Posterior vena cava (tissue), 2 donors: ENCODE data around the gene TIMP2. TPM values are rescaled to one million over a fixed set of nuclear protein-coding genes. Genes with fewer than 3 reads are reported as not detected.
"Not testable (repeated sequence)": the region's sequence is repeated elsewhere in the genome, so short reads cannot be mapped to it uniquely, and the experiment has no call there.

Source experiments
- DNase-seq: peaks from one replicate; pipeline ENCODE4 v3.0.0-alpha.2; 2020; ENCODE audit warnings: low spot score
- intact Hi-C, 2 donors: fragments of 100-400 bp; cut with DNase I; formaldehyde crosslinking; loops; one replicate each; pipeline versions ENCODE4 v1.14.1 to v1.14.2; 2022 to 2023
- total RNA-seq, 2 donors: library from RNA; stranded (reverse); fragmentation: NEBNext Ultra II Directional; extraction: Animal tissue kit (Norgen Biotek cat#: 25700); gene quantifications; one replicate each; pipeline ENCODE4 v1.2.1, GENCODE V29; 2021
- donor health status: DM: yes; HTN: yes; CAD: no.
- donor health status: DM: yes; HTN: yes; CAD: no.

Gene TIMP2
- total RNA-seq, 2 donors from 2014 or later = 484 to 701 TPM

GRCh38 chr17:78959803-78960202, 34.6 kb upstream of the TIMP2 start:
- DNase-seq = no peak
- intact Hi-C loops = no loop called here

DNA sequence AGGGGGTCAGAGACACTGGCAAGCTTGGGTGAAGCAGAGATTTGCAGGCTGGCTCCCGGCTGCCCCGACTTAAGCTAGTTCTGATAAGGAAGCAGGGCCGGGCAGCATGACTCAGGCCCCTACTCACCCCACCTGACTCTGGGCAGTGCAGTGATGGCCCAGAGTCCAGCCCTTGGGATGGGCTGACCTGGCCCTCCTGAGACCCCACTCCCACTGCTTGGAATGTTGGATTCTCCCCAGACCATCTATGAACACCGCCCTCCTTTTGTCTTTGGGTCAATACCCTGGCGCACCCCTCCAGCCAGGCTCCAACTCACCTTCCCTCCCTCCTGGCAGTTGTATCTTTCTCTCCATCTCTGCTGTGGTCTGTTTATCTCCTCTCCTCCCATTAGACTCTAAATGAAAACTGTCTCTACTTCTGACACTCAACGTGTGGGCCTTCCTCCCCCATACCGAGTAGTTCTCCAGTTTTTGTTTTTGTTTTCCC, 33.5 kb upstream of the TIMP2 start:
- DNase-seq = no peak
- intact Hi-C loops = no loop called here

DNA sequence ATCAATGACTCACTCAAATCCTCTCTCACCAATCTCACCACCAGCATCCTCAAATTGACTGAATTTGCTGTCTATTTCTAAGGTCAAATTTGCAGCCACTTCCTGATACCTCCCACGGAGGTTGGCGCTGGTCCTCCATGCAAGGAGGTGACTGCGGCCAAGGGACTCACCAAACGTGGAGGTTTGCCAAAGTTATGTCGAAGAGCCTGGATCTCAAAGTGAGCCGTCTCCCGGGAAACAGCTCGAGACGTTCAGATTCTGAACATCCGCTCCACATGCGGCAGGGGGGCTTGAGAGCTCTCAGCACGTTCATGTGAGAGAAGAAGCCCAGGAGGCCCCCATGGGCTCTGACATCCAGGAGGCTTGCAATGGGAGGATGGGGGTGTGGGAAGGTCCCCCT, 31.9 kb upstream of the TIMP2 start:
- intact Hi-C loops = no loop called here
- no peak for DNase-seq

- intact Hi-C loops = no loop called here
Observed at GRCh38 chr17:78956254-78956653, 31.1 kb upstream of the TIMP2 start.

DNA sequence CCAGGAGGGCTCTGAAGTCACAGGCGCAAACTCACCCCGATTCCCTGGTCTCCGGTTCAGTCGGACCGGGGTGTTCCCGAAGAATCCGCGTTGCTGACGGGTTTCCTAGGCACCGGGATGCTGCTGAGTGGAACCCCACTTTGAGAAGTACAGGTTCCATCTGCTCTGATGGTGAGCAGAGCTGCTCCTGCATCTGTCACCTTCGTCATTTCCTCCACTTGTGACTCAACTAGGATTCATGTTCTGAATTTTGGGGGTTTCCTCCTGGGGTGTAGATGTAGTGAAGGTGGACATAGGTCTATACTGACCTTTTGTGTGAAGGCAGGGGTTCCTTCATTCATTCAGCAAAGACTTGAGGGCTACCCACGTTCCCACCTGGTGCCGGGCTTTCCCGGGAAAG, 29.5 kb upstream of the TIMP2 start:
- intact Hi-C loops = no loop called here
- DNase-seq = no peak

More at GRCh38 chr17:78956254-78956653, 31.1 kb upstream of the TIMP2 start:
- DNase-seq = no peak

DNA sequence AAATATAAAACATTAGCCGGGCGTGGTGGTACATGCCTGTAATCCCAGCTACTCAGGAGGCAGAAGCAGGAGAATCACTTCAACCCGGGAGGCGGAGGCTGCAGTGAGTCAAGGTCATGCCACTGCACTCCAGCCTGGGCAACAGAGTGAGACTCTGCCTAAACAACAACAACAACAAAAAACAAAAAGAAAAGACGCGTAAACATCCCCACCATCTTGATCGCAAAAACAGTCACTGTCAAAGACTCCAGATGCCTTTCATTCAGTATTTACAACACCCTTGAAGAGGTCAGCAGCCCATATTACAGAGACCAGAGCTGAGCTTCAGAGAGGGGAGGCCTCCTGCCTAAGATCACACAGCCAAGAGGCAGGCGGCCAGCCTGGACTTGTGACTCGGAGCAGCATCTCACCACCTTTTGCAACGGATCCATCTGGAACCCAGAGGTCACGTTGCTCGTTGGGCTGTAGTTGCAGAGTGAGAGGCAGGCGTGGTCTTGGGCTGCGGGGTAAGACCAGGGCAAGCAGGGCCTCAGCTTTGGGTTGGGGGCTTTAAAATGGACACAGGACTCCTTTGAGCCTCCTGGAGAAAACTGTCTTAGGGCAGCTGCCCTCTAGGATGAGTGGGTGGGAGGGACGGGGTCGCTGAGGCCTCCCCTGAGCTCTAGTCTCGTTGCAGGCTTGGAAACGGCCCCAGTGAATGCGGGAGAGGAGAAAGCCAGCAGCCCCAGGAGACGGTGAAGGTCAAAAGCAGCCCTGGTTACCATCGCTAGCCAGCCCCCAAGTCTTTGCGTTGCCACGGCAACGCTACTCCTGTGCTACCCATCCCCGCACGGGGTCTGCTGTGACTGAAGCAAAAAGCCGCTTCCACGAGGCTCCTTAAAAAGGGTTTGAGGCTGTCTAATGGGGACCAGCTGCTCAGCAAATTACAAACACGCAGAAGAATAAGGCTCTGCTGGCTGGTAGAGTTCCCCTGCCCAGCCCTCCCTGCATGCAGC, 28.5 kb upstream of the TIMP2 start:
- intact Hi-C loops = no loop called here
- DNase-seq = no peak

DNA sequence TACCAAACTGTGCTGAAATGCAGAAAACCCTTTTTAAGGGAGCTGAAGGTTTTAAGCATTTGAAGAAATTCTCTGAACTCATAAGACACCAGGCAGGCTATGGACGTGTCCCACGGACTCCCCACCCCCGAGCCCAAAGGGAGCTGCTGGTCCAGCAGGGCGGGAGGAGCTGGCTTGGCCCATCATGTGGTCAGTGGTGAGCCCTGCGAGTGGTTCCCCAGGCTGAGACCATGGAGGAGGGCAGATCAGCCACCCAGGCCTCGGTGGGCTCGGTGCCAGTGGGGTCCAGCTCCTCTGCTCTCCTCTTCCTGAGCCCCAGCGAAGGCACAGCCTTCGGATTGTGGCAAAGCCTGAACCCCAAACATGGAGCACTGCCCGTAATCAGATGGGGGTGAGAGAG, 27.5 kb upstream of the TIMP2 start:
- no peak for DNase-seq

GRCh38 chr17:78951967-78952551, 26.9 kb upstream of the TIMP2 start:
- no peak for DNase-seq
- intact Hi-C loops = no loop called here

More for the DNA sequence above, 27.5 kb upstream of the TIMP2 start:
- intact Hi-C loops = no loop called here

- DNase-seq = no peak
- intact Hi-C loops = no loop called here
Observed at GRCh38 chr17:78950870-78951269, 25.7 kb upstream of the TIMP2 start.

- intact Hi-C loops = loop anchor here in 1 of 2 donors (10.0 kb wide), 1 partner anchor 1753 kb away; no protein-coding TSS in a partner anchor
- DNase-seq = no peak
Observed at GRCh38 chr17:78947235-78948149, 22.3 kb upstream of the TIMP2 start.

- intact Hi-C loops = loop anchor here in 1 of 2 donors (10.0 kb wide), 1 partner anchor 1752 kb away; no protein-coding TSS in a partner anchor
- no peak for DNase-seq
Observed at GRCh38 chr17:78946631-78947030, 21.4 kb upstream of the TIMP2 start.

DNA sequence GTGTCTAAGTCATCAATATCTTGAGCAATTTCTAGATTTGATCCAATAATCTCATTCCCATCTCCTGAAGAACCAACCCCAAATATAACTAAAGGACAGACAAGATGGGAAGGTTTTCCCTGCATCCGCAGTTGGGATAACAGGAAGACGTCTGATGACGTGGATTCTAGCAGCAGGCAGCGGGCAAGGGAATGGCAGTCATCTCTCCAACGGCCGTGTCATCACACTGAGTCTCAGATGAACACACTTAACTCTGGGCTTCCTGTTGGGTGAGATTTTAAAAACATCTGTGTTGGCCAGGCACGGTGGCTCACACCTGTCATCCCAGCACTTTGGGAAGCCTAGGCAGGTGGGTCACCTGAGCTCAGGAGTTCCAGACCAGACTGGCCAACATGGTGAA, 20.9 kb upstream of the TIMP2 start:
- DNase-seq = no peak
- intact Hi-C loops = loop anchor here in 1 of 2 donors (10.0 kb wide), 1 partner anchor 1751 kb away; no protein-coding TSS in a partner anchor

GRCh38 chr17:78945455-78945854, 20.3 kb upstream of the TIMP2 start:
- intact Hi-C loops = loop anchor here in 1 of 2 donors (10.0 kb wide), 1 partner anchor 1751 kb away; no protein-coding TSS in a partner anchor
- DNase-seq = not testable (repeated sequence)

- no peak for DNase-seq
- intact Hi-C loops = loop anchor here in 1 of 2 donors (10.0 kb wide), 1 partner anchor 1750 kb away; no protein-coding TSS in a partner anchor
Observed at GRCh38 chr17:78944956-78945355, 19.8 kb upstream of the TIMP2 start.

DNA sequence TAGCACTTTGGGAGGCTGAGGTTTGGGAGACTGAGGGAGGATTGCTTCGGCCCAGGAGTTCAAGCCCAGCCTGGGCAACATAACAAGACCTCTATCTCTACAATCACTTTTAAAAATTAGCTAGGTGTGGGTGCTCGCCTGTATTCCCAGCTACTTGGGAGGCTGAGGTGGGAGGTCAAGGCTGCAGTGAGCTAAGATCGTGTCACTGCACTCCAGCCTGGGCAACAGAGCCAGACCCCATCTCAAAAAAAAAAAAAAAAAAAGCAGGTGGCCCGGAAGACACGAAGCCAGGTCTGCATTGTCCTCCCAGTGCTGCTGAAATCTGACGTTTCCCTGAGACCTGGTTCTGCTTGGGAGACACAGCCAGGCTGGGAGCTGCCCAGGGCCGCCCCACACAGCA, 18.8 kb upstream of the TIMP2 start:
- intact Hi-C loops = loop anchor here in 1 of 2 donors (10.0 kb wide), 1 partner anchor 1749 kb away; no protein-coding TSS in a partner anchor
- no peak for DNase-seq

- intact Hi-C loops = loop anchor here in 1 of 2 donors (10.0 kb wide), 1 partner anchor 1746 kb away; no protein-coding TSS in a partner anchor
- no peak for DNase-seq
Observed at GRCh38 chr17:78940708-78941107, 15.5 kb upstream of the TIMP2 start.

- DNase-seq = no peak
- intact Hi-C loops = loop anchor here in 1 of 2 donors (10.0 kb wide), 1 partner anchor 1745 kb away; no protein-coding TSS in a partner anchor
Observed at GRCh38 chr17:78940258-78940657, 15.1 kb upstream of the TIMP2 start.

DNA sequence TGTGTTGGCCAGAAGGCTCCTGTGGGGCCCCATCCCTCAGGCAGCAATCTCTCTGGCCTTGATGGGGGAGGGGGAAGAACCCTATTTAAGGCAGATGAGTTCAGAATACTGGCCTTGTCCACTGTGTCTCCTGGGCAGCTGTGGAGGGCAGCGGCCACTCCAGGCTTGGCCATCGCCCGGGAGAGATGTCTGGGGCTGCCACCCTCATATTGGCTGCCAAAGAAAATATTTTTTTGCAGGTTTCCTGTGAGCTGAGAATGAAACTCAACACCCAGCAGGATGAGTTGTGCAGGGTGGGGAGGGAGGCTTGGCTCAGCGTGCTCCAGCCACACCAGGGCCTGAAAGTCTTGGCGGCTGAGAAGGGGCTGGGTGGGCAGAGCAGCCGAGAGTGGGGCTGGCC, 14.4 kb upstream of the TIMP2 start:
- intact Hi-C loops = loop anchor here in 1 of 2 donors (10.0 kb wide), 1 partner anchor 1745 kb away; no protein-coding TSS in a partner anchor
- no peak for DNase-seq

GRCh38 chr17:78937561-78937960, 12.4 kb upstream of the TIMP2 start:
- intact Hi-C loops = no loop called here
- DNase-seq = no peak
